MM.1S (cell line): ENCODE results near the gene NXPH2.

Source experiments
- DNase-seq: peaks from one replicate; pipeline ENCODE4 v3.0.0-alpha.2; 2015
- H2AFZ ChIP-seq: fragments of 300-600 bp; sonication (generic); 2 replicates; pipeline ENCODE4 v1.6.0; 2016; ENCODE audit warnings: antibody characterized with exemption, low read length
- H3F3A ChIP-seq: fragments of 300-600 bp; sonication (generic); 2 replicates; pipeline ENCODE4 v1.6.1; 2016; ENCODE audit warnings: mild to moderate bottlenecking, antibody characterized with exemption, low read length, moderate library complexity, mixed read lengths; ENCODE audit not compliant: insufficient read depth
- H3K27ac ChIP-seq: fragments of 300-600 bp; sonication (generic); 2 replicates; pipeline ENCODE4 v1.5.1; 2016; ENCODE audit warnings: mild to moderate bottlenecking, low read length
- H3K27me3 ChIP-seq: fragments of 300-600 bp; sonication (generic); replicated peaks from 2 replicates; pipeline ENCODE4 v1.6.0; 2016; ENCODE audit warnings: low read length; ENCODE audit not compliant: insufficient read depth
- H3K36me3 ChIP-seq: fragments of 300-600 bp; sonication (generic); replicated peaks from 2 replicates; pipeline ENCODE4 v1.6.1; 2016; ENCODE audit warnings: mild to moderate bottlenecking, low read length, mixed read lengths; ENCODE audit not compliant: insufficient read depth
- H3K4me1 ChIP-seq: fragments of 300-600 bp; sonication (generic); 2 replicates; pipeline ENCODE4 v1.6.1; 2016; ENCODE audit warnings: low read length, mixed read lengths
- H3K4me2 ChIP-seq: fragments of 300-600 bp; sonication (generic); 2 replicates; pipeline ENCODE4 v1.6.0; 2016; ENCODE audit warnings: low read depth, low read length
- H3K4me3 ChIP-seq: fragments of 300-600 bp; sonication (generic); 2 replicates; pipeline ENCODE4 v1.5.1; 2016; ENCODE audit warnings: low read length, mixed read lengths
- H3K79me2 ChIP-seq: fragments of 300-600 bp; sonication (generic); 2 replicates; pipeline ENCODE4 v1.6.1; 2016; ENCODE audit warnings: mixed run types, low read length, mixed read lengths
- H3K9ac ChIP-seq: fragments of 300-600 bp; sonication (generic); 2 replicates; pipeline ENCODE4 v1.6.1; 2016; ENCODE audit warnings: low read length, mixed read lengths
- H3K9me2 ChIP-seq: fragments of 300-600 bp; sonication (generic); replicated peaks from 2 replicates; pipeline ENCODE4 v1.6.1; 2016; ENCODE audit warnings: mild to moderate bottlenecking, low read length, mixed read lengths; ENCODE audit not compliant: insufficient read depth
- H3K9me3 ChIP-seq: fragments of 300-600 bp; sonication (generic); replicated peaks from 2 replicates; pipeline ENCODE4 v1.6.1; 2016; ENCODE audit warnings: mild to moderate bottlenecking, low read length, mixed read lengths; ENCODE audit not compliant: insufficient read depth
- H4K20me1 ChIP-seq: fragments of 300-600 bp; sonication (generic); 2 replicates; pipeline ENCODE4 v1.6.1; 2016; ENCODE audit warnings: mild to moderate bottlenecking, low read length, moderate library complexity, mixed read lengths; ENCODE audit not compliant: insufficient read depth
- CTCF ChIP-seq: fragments of 300-600 bp; sonication (generic); IDR thresholded peaks from 2 replicates; pipeline ENCODE4 v1.5.1; 2016; ENCODE audit warnings: antibody characterized with exemption, low read length, mixed read lengths
- EZH2 ChIP-seq: fragments of 300-600 bp; sonication (generic); optimal IDR thresholded peaks from 2 replicates; pipeline ENCODE3; 2017; ENCODE audit warnings: low read depth, mild to moderate bottlenecking, antibody characterized with exemption, low read length, mixed read lengths
- EZH2phosphoT487 ChIP-seq: fragments of 300-600 bp; sonication (generic); IDR thresholded peaks from 2 replicates; pipeline ENCODE4 v1.6.1; 2018; ENCODE audit warnings: antibody characterized with exemption, low read length

NXPH2 gene

DNA sequence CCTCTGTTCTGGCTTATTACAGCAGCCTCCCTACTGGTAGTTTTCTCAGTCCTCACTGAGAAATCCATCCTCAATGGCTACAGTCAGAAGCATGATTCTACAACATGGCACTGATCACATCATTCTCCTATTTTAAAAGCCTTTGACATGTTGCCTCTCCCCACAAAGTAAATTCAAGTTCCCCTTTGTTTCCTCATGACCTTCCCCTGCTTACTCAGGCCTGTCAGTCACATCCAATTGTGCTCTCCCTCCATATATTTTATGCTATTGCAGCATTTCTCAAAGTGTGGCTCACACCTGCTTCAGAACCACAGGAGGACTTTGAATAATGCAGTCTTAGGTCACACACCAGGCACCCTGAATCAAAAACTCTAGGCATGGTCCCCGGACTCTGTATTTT, 154.0 kb downstream of the NXPH2 start:
- no peaks in the 10 kb centered on the region for H3K9me2 ChIP-seq
- H3K9ac ChIP-seq, result no peak overlapping the region
- H3F3A ChIP-seq, result no peaks in the 10 kb centered on the region
- no peaks in the 10 kb centered on the region for H3K36me3 ChIP-seq
- H3K4me2 ChIP-seq, result no peak overlapping the region
- H3K27me3 ChIP-seq, result no peaks in the 10 kb centered on the region
- H4K20me1 ChIP-seq, result no peaks in the 10 kb centered on the region
- H3K79me2 ChIP-seq, result no peaks in the 10 kb centered on the region
- no peak overlapping the region for H3K27ac ChIP-seq
- no peak overlapping the region for H2AFZ ChIP-seq
- no peaks in the 10 kb centered on the region for H3K4me1 ChIP-seq
- no peak for DNase-seq
- TF ChIP-seq EZH2, result no peak
- no peak for TF ChIP-seq CTCF
- TF ChIP-seq EZH2phosphoT487, result no peak
- no peak overlapping the region for H3K4me3 ChIP-seq
- no peaks in the 10 kb centered on the region for H3K9me3 ChIP-seq

GRCh38 chr2:138622613-138623012, 157.6 kb downstream of the NXPH2 start:
- H3K27ac ChIP-seq, result no peak overlapping the region
- H3K9me2 ChIP-seq, result no peaks in the 10 kb centered on the region
- no peaks in the 10 kb centered on the region for H3K36me3 ChIP-seq
- H3K9me3 ChIP-seq, result no peaks in the 10 kb centered on the region
- no peak for TF ChIP-seq CTCF
- TF ChIP-seq EZH2phosphoT487, result no peak
- no peak for TF ChIP-seq EZH2
- no peak overlapping the region for H2AFZ ChIP-seq
- no peak overlapping the region for H3K4me2 ChIP-seq
- no peak overlapping the region for H3K9ac ChIP-seq
- H3K27me3 ChIP-seq, result no peaks in the 10 kb centered on the region
- no peaks in the 10 kb centered on the region for H3K4me1 ChIP-seq
- no peak overlapping the region for H3K4me3 ChIP-seq
- no peaks in the 10 kb centered on the region for H3K79me2 ChIP-seq
- H3F3A ChIP-seq, result no peaks in the 10 kb centered on the region
- no peaks in the 10 kb centered on the region for H4K20me1 ChIP-seq
- no peak for DNase-seq

GRCh38 chr2:138621139-138621538, 159.1 kb downstream of the NXPH2 start:
- no peak overlapping the region for H3K4me2 ChIP-seq
- TF ChIP-seq CTCF, result no peak
- TF ChIP-seq EZH2phosphoT487, result no peak
- TF ChIP-seq EZH2, result no peak

More at GRCh38 chr2:138621139-138621538, 159.1 kb downstream of the NXPH2 start:
- Histone ChIP-seq H3K9me3 (no peaks in the 10 kb centered on the region), H3K9ac (no peak overlapping the region), H3K4me3 (no peak overlapping the region), H3F3A (no peaks in the 10 kb centered on the region), H3K27ac (no peak overlapping the region), H3K79me2 (no peaks in the 10 kb centered on the region), H4K20me1 (no peaks in the 10 kb centered on the region), H3K27me3 (no peaks in the 10 kb centered on the region), H3K36me3 (no peaks in the 10 kb centered on the region), H2AFZ (no peak overlapping the region), H3K9me2 (no peaks in the 10 kb centered on the region), H3K4me1 (no peaks in the 10 kb centered on the region)
- no peak for DNase-seq
